GM18873 (cell line): ENCODE data around the gene DUSP10.
A peak's percentile ranks its signal among the peaks of the same experiment; 100 is the strongest.

Experiments
- ATAC-seq: cut with Tn5 transposase; IDR thresholded peaks from one replicate; pipeline ENCODE4 v1.9.1; 2021; ENCODE audit warnings: mild to moderate bottlenecking, moderate library complexity, moderate number of reproducible peaks; ENCODE audit not compliant: unreplicated experiment, low FRiP score

DUSP10 gene

DNA sequence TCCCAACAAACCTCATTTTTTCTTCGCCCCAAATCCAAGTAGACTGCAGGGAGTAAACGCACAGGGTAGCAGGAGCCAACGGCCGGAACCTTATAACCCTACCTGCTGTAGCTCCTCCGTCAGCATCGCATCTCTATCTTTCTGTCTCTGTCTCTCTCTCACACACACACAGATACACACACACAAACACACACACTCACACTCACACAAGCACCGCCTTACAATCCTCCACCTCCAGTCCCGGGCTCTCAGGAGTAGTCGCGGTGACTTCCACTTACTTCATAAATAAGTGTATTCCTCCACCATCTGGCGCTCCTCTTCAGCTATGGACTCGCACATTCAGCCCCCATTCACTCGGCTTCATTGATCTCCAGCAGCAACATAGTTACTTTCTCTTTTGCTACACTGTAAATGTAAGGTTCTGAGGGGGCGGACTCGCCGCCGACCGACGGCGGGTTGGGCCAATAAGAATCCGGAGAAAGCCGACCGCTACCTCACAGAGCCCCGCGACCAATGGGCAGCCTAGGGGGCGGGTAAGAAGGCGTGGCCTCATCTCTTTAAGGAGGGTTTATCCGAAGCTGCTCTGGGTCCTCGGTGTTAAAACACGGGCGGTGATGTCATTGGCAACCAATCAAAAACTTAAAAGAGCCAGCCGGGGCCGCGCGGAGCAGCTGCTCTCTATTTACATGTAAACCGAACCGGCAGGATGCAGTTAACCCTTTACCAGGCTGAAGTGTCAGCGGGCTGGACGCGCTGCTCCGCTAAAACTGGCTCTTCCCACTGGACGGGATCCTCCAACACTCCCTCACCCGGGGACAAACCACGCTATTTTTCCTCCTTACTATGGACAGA, at the start of gene DUSP10:
DUSP10 (minus strand) TSS at position 387 of the 852 bp plus-strand sequence. CDS start 2,345 bp downstream, outside the sequence.
- peak; percentile 92 for ATAC-seq

DNA sequence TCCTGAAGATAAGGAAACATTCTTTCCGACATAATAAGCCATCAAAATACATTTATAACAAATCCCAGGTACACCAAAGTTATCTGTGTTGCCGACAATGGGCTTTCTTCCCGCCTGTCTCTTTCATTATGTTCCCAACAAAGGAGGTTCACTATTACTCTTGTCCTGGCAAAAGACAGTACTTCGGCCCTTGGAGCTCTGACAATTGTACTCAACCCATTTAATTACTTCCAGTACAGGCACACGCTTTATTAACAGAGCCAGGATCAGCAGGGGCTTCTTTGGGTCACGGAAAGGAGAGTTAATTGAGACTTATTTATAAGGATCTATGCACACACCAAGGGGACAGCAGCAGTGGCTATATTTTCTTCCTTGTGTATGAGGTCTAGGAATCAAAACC, 46.6 kb upstream of the DUSP10 start:
- no peak for ATAC-seq

DNA sequence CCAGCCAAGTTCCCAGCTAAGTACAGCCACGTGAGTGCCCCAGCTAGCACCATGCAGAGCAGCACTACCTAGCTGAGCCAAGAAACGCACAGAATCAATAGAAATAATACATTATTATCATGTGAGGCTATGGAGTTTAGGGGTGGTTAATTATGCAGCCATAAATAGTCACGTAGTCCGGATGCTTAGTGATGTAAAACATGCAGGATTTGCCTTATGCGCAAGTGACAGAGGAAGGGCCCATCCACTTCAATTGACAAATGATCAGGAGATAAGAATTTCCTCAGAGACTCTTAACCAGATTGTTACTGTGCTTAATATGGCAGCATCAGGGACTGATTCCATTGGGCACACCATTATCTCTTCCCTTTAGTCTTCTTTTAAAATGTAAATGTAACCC, 44.8 kb upstream of the DUSP10 start:
- no peak for ATAC-seq

DNA sequence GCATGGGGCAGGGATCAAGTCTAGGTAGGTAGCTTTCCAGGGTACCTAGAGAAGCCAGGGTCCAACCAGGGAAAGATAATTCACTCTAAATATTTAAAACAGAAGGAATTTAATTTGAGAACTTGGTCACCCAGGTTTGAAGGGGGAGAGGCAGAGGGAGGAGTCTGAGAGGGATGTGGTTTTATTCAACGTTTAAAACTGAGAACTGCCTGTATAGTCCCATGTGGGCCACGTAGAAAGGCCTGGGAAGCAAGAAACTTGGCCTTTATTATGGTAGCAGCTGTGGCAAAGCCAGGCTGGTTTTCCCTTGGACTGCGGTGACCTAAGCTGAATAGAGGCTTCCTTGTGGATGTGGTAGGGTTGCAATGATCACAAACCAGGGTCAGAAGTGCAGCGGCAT, 42.0 kb upstream of the DUSP10 start:
- ATAC-seq, result no peak

DNA sequence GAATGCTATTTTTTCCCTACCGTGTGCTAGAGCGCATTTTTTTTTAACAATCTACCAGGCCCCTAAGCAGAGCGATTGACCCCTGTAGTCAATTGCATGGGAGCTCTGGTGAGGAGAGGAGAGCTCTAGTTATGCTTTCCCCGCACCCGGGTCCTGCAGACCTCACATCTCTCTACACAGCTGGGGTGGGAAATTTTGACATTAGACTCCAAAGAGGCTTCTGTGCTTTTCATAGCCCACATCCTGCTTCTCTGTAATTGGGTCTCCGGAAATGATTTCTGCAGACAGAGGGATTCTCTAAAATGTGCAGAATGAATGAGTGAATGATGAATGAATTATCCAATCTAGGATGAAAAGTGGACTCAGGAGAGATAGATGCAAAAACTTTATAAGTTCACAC, 41.5 kb upstream of the DUSP10 start:
- ATAC-seq, result no peak

GRCh38 chr1:221782970-221783369, 41.1 kb upstream of the DUSP10 start:
- no peak for ATAC-seq

- no peak for ATAC-seq
Measured at GRCh38 chr1:221782477-221782876, 40.6 kb upstream of the DUSP10 start.

DNA sequence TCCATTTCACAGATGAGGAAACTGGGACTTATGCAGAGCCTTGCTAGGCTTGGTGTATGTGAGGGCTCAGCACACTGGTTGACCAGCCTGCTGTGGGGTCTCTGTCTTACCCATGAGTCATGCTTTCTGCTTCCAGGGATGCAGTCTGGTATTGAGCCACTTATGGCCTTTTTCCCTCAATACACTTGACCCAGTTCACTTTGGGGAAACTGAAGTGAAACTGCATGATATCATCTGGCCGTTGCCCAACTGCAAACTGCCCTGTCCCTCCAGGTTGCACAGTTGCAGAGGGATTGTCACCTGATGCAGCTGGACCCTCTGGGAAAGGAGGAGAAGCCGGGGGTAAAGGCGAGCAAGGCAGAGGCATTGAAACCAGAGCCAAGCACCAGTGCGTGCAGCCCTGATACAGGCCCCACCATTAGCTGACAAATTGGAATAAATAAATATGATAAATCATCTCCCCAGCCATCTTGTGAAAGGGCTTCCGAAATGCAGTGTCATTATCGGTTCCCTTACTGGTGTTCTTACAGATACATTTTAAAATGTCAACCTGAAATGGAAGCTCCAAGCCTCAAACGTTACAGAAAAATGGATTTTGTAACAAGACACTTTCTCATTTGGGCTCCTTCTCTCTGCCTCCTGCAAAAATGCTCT, 39.3 kb upstream of the DUSP10 start:
- no peak for ATAC-seq

- no peak for ATAC-seq
Measured at GRCh38 chr1:221780175-221780574, 38.3 kb upstream of the DUSP10 start.

DNA sequence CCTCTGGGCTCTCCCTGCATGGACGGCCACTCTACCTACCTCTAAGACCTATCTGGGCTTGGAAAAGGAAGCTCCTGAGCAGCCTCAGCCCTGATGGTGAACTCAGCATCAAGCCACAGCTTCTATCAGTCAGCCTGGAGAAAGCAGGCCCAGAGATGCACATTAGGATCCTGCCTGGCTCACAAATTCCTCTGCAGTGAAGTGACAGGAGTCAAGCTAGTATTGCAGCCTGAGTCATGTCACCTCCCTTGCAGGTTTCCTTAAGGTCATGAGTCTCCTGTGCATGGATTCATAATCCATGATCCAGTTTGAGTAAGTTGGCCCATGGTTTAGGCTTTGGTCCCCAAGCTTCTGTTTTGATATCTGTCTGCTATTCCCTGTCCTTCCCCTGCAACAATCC, 37.9 kb upstream of the DUSP10 start:
- ATAC-seq, result no peak

DNA sequence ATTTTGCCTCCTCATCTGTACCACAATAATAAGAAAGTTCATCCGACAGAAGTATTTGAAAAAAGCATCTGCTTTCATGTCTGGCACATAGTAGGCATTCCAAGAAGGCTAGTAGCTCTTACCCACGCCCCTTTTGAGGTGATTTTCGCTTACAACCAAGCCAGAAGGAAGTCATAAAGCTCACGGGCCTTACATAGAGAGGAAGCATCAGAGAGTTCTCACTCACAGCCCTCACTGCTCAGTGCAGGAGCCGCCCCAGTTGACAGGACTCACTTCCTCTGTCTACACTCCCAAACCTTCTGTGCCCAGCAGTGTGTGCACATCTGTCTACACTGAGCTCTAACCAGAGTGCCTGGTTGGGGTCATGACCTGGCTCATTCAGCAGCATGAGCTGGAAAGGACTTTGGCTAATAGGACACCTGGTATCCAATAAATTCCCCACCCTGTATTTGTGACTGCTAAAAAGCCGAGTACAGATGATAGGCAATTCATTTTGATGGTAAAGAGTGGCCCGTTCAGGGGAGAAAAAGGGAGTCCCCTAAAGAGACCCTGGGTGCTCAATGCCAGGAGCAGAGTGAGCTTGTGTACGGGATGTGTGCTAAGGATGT, 36.8 kb upstream of the DUSP10 start:
- ATAC-seq, result no peak

GRCh38 chr1:221778125-221778524, 36.2 kb upstream of the DUSP10 start:
- ATAC-seq, result peak; percentile 35

DNA sequence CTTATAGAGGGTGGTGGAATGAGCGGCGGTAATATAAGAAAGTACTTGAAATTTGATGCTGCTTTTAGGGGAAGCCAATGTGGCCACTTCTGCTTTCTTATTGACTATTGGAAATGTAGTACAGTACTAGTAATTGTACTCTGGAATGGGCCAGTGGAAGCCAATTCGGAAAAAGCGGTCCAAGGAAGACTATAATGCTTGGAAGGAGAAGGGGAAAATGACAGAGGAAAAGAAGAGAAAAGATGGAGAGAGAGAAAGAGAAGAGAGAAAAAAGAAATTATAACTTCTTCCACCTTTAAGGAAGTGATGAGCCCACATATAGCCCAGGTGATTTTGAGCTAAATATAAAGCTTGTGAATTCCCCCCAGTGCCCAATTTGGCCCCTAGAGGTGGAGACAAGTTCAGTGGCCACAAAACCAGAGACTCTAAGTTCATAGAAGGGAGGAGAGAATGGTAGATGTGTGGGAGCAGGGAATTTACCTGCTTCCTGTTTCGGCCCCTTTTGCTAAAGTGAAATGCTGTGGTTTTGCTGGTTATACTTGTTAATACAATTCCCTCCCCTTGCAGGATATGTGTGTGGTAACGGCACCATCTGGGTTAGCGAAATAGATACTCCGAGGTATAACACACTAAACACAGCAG, 35.7 kb upstream of the DUSP10 start:
- peak; percentile 80 for ATAC-seq

DNA sequence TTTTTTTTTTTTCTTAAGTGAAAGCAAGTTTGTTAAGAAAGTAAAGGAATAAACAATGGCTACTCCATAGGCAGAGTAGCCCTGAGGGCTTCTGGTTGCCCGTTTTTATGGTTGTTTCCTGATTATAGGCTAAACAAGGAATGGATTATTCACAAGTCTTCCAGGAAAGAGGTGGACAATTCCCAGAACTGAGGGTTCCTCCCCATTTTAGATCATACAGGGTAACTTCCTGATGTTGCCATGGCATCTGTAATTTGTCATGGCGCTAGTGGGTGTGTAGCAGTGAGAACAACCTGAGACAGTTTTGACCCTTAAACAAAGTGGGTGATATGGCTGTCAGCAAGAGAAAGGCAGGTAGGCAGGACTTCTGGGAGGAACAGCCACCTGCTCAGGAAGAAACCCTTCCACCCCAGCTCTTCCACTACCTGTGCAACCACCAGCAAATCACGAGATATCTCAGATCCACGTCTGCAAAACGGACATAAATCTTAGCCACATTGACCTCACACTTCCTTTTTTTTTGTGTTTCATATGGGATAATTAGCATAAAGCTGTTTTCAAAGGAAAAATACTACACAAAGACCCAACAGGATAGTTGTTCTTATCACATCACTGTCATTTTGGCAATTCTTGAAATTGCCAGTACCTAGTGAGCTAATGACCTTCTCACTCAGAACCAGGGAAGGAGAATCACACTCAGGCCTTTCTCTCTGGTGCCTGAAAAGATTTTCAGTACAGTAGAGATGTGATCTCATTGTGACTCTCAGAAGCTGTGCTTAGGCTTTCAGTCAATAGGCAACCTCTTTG, 34.8 kb upstream of the DUSP10 start:
- ATAC-seq, result peak; percentile 30

DNA sequence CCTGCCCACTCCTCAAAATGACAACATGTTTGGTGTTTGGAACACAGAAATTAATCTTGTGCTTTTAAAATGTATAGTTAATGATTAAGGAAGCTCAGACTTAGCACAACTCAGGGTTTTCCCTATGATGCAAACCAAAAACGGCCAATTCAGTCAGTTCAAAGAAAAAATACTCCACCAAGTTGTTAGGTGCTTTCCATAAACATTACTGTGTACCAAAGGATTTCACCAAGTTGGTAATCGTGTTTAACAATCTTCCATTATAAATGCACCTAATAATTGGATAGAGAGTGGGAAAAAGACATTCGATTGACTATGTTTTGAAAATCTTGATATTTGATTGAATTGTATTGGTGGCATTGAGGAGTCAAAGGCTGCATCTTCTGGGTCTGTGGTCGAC, 33.3 kb upstream of the DUSP10 start:
- ATAC-seq, result no peak

DNA sequence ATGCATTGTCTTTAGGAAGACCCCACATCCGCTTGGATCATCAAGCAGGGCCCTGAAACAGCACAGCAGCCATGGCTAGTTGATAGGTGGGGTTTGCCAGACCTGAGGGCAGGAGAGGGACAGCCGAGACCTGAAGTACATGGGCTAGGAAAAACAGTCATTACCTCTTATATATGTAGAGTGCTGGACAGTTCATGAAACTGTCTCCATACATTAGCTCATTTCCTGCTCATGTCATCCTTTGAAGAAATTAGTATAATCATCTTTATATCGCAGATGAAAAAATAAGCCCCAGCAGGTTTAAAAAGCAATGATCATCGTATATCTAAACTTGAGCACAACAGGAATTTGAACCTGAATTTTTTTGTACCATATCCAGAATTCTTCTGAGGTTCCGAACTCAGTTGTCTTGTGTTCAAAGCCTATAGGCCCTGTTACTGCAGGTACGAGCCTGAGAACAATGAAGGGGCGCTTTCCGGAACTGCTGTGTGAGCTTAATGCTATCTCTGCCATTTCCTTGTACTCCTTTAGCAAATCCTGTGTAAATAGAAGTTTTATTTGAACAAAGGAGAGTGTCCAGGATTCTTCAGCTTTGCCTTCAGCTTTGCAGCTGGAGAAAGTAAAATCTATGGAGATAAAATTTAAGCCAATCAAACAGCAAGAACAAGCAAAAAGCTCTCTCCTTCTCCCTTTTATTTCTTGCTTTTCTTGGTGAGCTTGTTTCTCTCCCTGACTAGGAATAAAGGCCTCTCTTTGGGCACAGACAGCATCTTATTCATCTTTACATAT, 32.4 kb upstream of the DUSP10 start:
- ATAC-seq, result no peak

- ATAC-seq, result no peak
Measured at GRCh38 chr1:221773383-221773782, 31.5 kb upstream of the DUSP10 start.

- ATAC-seq, result no peak
Measured at GRCh38 chr1:221772117-221772516, 30.2 kb upstream of the DUSP10 start.

GRCh38 chr1:221768444-221769066, 26.7 kb upstream of the DUSP10 start:
- no peak for ATAC-seq
